SIG-M5 (cell line): Measurements from ENCODE around the gene SUN1.
A peak's percentile ranks its signal among the peaks of the same experiment; 100 is the strongest.
"Not testable (repeated sequence)": the region's sequence is repeated elsewhere in the genome, so short reads cannot be mapped to it uniquely, and the experiment has no call there.

Experiments
- DNase-seq: peaks from one replicate; lab custom pipeline; 2025; lab: John Stamatoyannopoulos, UW

Gene SUN1

GRCh38 chr7:803796-804195 lies 28.5 kb upstream of the SUN1 start:
- DNase-seq = not testable (repeated sequence)

GRCh38 chr7:805261-805660 lies 27.0 kb upstream of the SUN1 start:
- DNase-seq = no peak

- DNase-seq = no peak
Measured at GRCh38 chr7:815284-816216, 16.7 kb upstream of the SUN1 start.

- DNase-seq = peak; percentile 33
Measured at GRCh38 chr7:816300-816750, 16.0 kb upstream of the SUN1 start.

GRCh38 chr7:816751-817671 lies 15.3 kb upstream of the SUN1 start:
- DNase-seq = no peak

GRCh38 chr7:818031-818699 lies 14.1 kb upstream of the SUN1 start:
- DNase-seq = no peak

- DNase-seq = no peak
Measured at GRCh38 chr7:820341-820740, 11.9 kb upstream of the SUN1 start.

- DNase-seq = no peak
Measured at GRCh38 chr7:821688-822087, 10.6 kb upstream of the SUN1 start.

- no peak for DNase-seq
Measured at GRCh38 chr7:822692-823276, 9.5 kb upstream of the SUN1 start.

GRCh38 chr7:823649-824048 lies 8.6 kb upstream of the SUN1 start:
- DNase-seq = no peak

GRCh38 chr7:824081-824480 lies 8.2 kb upstream of the SUN1 start:
- no peak for DNase-seq

GRCh38 chr7:824664-825063 lies 7.6 kb upstream of the SUN1 start:
- no peak for DNase-seq

GRCh38 chr7:825386-825785 lies 6.9 kb upstream of the SUN1 start:
- DNase-seq = no peak

GRCh38 chr7:826230-826917 lies 5.9 kb upstream of the SUN1 start:
- no peak for DNase-seq

- no peak for DNase-seq
Measured at GRCh38 chr7:828793-829561, 3.3 kb upstream of the SUN1 start.

- DNase-seq = no peak
Measured at GRCh38 chr7:830069-830468, 2.2 kb upstream of the SUN1 start.

GRCh38 chr7:831596-832166 lies 595 bp upstream of the SUN1 start:
- no peak for DNase-seq

GRCh38 chr7:832968-833424 lies 720 bp downstream of the SUN1 start:
- DNase-seq = no peak

- DNase-seq = no peak
Measured at GRCh38 chr7:833601-834258, 1.5 kb downstream of the SUN1 start.
